Neutrophil (primary cell): Measurements from ENCODE around the gene GLIS1.

Experiments used
- H3K27ac ChIP-seq: fragments of 200-600 bp; sonication (generic); 2 replicates; pipeline ENCODE4 v1.5.1; 2016; ENCODE audit warnings: mild to moderate bottlenecking, moderate library complexity
- H3K27me3 ChIP-seq: fragments of 200-600 bp; sonication (generic); 2 replicates; pipeline ENCODE4 v1.6.0; 2016; ENCODE audit warnings: mild to moderate bottlenecking
- H3K36me3 ChIP-seq: fragments of 200-600 bp; sonication (generic); 2 replicates; pipeline ENCODE4 v1.5.1; 2017
- H3K4me1 ChIP-seq, 2 experiments: fragments of 200-600 bp in 1 of 2; sonication (generic) in 1 of 2; 1 replicate in 1 of 2; 2 replicates in 1 of 2; pipeline versions ENCODE4 v1.5.1 to v1.6.1; 2013 to 2016; ENCODE audit warnings: low read depth in 1 of 2, low read length in 1 of 2, mild to moderate bottlenecking in 1 of 2, moderate library complexity in 1 of 2; ENCODE audit not compliant: control insufficient read depth in 1 of 2, insufficient read depth in 1 of 2
- H3K4me3 ChIP-seq, 2 experiments: fragments of 200-600 bp in 1 of 2; sonication (generic) in 1 of 2; 1 replicate in 1 of 2; 2 replicates in 1 of 2; pipeline ENCODE4 v1.5.1; 2013 to 2016; ENCODE audit warnings: low read depth in 1 of 2, low read length in 1 of 2, mild to moderate bottlenecking in 1 of 2, moderate library complexity in 1 of 2
- H3K9me3 ChIP-seq: fragments of 200-600 bp; sonication (generic); 2 replicates; pipeline ENCODE4 v1.5.1; 2016
- CTCF ChIP-seq: fragments of 200-600 bp; sonication (generic); IDR thresholded peaks from 2 replicates; pipeline ENCODE4 v1.5.1; 2016; ENCODE audit warnings: antibody characterized with exemption

GLIS1 gene

GRCh38 chr1:53686091-53686964, 52.6 kb downstream of the GLIS1 start:
- H3K4me3 ChIP-seq, result no peak overlapping the region
- no peaks in the 10 kb centered on the region for H3K9me3 ChIP-seq
- H3K36me3 ChIP-seq, result no peaks in the 10 kb centered on the region
- H3K27ac ChIP-seq, result no peak overlapping the region
- H3K27me3 ChIP-seq, result peaks cover 20% of the 10 kb centered on the region
- H3K4me1 ChIP-seq, result peaks cover 10 to 11% of the 10 kb centered on the region in 2 experiments
- no peak for TF ChIP-seq CTCF

- Histone ChIP-seq H3K4me1 (peaks cover 10 to 11% of the 10 kb centered on the region in 2 experiments), H3K36me3 (no peaks in the 10 kb centered on the region), H3K9me3 (no peaks in the 10 kb centered on the region), H3K27ac (no peak overlapping the region), H3K4me3 (no peak overlapping the region), H3K27me3 (peaks cover 20% of the 10 kb centered on the region)
- TF ChIP-seq CTCF, result no peak
Measured at GRCh38 chr1:53685272-53686051, 53.5 kb downstream of the GLIS1 start.

DNA sequence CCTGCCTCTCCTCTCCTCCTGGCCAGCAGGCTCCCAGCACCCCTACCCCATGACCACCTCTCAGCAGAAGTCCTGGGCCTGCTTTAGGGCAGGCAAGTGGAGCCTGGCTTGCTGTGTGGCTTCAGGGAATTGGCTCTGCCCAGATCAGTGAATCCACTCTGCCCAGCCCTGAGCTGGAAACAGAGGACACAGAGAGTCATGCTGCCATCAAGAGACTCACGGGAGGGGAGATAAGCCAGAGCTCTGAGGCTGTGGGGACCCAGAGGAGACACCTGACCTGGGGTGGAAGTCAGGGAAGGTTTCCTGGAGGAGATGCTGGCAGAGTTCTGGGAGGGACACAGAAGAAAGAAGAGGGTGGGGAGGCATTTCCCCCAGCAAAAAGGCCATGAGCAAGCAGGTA, 54.2 kb downstream of the GLIS1 start:
- Histone ChIP-seq H3K4me1 (peaks cover 10 to 11% of the 10 kb centered on the region in 2 experiments), H3K27ac (no peak overlapping the region), H3K4me3 (no peak overlapping the region), H3K27me3 (peaks cover 20% of the 10 kb centered on the region), H3K9me3 (no peaks in the 10 kb centered on the region), H3K36me3 (no peaks in the 10 kb centered on the region)
- TF ChIP-seq CTCF, result no peak

DNA sequence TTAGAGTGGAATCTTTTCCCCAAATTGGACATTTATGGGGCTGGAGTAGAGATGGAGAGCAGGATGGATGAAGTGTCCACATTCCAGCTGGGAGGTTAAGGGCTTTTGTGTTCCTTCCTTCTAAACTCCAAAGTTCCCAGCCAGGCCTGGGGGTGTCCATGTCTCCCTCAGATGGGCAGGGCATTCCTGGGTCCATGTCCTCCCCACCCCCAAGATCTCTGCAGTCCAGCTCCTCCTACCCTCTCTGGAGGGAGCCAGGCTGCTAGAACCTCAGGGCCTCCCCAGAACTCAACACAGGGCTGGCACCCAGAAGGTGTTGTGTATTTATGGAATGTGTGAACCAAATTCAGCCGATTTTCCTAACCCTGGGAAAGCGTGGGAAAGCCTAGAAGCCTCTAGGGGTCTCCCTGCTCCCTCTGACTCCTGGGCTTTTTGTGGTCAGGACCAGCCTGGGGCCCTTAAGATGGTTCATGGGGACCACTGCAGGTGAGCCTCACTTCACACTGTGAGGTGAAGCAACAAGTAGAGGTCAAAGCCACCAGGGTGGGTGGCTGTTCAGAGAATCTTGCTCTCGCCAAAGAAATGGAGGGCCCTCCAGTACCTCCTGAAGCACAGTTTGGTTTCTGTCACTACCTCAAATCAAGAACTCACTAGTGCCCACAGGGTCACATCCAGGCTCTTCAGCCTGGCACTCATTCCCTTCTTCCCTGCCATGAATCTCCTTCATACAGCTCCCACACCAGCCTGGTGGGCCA, 54.8 kb downstream of the GLIS1 start:
- Histone ChIP-seq H3K27me3 (peaks cover 20% of the 10 kb centered on the region), H3K36me3 (no peaks in the 10 kb centered on the region), H3K9me3 (no peaks in the 10 kb centered on the region), H3K27ac (no peak overlapping the region), H3K4me1 (peaks cover 10 to 11% of the 10 kb centered on the region in 2 experiments), H3K4me3 (no peak overlapping the region)
- TF ChIP-seq CTCF, result no peak

DNA sequence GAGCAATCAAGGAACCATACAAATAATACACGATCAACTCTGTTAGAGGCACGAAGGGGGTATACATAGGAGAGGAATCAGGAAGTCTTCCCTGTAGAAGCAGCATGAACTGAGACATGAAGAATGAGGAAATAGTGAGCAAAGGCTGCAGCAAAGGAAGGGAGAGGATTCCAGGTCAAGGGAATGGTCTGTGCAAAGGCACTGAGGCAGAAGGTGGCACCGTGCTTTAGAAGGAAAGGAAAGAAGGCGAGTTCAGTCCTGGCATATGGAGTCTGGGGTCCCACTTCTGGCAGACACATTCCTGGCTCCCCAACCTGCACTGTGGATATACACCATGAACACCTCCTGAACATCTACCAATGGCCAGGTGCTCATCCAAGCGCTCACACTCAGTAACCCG, 56.1 kb downstream of the GLIS1 start:
- no peak overlapping the region for H3K27ac ChIP-seq
- no peak overlapping the region for H3K4me3 ChIP-seq
- TF ChIP-seq CTCF, result no peak
- no peaks in the 10 kb centered on the region for H3K9me3 ChIP-seq
- H3K4me1 ChIP-seq, result peaks cover 10 to 11% of the 10 kb centered on the region in 2 experiments
- peaks cover 20% of the 10 kb centered on the region for H3K27me3 ChIP-seq
- H3K36me3 ChIP-seq, result no peaks in the 10 kb centered on the region
